ENCODE measurements around the gene GRK3. TPM values are rescaled to one million over a fixed set of nuclear protein-coding genes. Genes with fewer than 3 reads are reported as not detected.

GRK3 gene
- polyA plus RNA-seq, 1 donor from 2014 or later = 10.4 TPM

DNA sequence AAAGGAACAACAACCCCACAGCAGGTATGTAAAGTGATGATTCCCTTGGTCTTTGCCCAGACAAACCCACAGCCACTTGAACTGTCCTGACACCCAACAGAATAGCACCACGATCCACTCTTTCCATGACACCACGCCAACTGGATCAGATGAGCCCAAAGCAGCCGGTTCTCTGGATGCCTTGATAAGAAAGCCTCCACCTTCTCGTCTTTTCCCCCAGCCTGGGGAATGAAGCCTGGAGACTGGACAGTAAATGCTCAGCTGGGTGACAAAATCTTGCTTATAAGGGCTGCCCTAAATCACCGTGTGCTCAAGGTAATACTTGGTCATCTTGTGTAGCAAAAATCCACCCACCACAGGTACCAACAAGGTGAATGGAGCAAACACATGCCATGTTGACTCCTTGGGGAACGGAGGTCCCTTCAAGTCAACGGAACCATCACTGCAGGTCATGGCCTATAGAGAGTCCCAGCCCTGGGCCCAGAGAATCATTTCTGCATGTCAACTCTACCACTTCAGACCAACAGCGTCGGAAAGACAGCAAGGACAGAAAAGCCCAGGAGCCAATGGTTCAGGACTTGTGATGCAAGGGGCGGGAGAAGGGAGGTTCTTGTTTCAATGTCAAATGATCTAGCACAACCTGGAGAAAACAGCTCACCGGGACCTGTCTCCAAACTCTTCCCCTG, 175.3 kb downstream of the GRK3 start:
- Mint-ChIP-seq H3K36me3 (peaks cover 4% of the 10 kb centered on the region), H3K27me3 (peaks cover 3% of the 10 kb centered on the region), H3K27ac (peak overlapping the region in 1 of 3 donors; percentile 59), H3K4me3 (no peak overlapping the region), H3K4me1 (peaks cover 0 to 3% (median 2%) of the 10 kb centered on the region in 3 donors), H3K9me3 (no peaks in the 10 kb centered on the region)

DNA sequence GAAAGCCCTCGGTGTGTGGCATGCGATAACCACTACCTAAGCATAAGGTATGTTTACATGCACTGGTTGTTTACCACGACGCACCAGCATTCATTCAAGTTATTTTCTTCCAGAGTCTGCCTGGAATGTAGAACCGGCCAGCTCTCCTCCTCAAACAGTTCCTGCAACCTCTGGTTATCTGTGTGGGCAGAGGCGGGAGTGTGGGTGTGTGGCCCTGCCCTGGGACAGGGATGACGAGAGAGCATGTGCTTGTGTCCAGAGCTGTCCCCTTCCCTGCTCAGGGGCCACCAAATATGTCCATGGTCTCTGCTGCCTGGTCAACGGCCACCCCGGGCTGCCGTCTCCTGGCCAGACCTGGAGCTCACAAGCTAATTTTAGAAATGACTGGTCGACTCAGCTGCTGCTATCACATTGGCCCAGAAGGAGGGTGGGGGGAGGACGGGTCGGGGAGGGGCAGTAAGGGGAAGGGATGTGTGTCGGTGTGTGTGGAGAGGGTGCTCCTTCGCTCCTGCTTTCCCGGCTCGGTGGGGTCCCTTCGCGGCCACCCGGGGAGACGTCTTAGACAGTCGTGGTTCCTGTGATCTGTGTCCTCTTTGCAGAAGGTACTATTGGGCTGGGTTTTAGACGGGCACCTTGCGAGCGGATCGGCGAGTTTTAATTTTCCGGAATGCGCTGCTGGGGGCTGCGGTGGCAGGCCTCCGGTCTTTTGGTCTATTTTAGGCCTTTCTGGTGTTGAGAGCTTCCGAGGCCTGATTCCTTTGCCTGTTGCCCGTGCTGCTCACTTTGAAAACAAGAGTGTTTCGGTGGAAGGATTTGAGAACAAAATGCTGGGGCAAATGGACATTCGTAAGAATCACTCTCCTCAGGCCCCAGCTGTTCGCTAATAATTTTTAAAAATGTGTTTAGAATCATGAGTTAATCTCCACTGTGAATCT, 177.5 kb downstream of the GRK3 start, which contains the start of gene MYO18B:
MYO18B (plus strand) TSS at position 497 of the 935 bp plus-strand sequence. CDS start 18,905 bp downstream, outside the sequence.
- Mint-ChIP-seq H3K36me3 (peaks cover 1% of the 10 kb centered on the region), H3K4me3 (no peak within 1 kb of the TSS), H3K9me3 (no peaks in the 10 kb centered on the region), H3K27ac (no peak within 1 kb of the TSS), H3K27me3 (peaks cover 5% of the 10 kb centered on the region), H3K4me1 (peaks cover 0 to 2% (median 0%) of the 10 kb centered on the region in 3 donors)

DNA sequence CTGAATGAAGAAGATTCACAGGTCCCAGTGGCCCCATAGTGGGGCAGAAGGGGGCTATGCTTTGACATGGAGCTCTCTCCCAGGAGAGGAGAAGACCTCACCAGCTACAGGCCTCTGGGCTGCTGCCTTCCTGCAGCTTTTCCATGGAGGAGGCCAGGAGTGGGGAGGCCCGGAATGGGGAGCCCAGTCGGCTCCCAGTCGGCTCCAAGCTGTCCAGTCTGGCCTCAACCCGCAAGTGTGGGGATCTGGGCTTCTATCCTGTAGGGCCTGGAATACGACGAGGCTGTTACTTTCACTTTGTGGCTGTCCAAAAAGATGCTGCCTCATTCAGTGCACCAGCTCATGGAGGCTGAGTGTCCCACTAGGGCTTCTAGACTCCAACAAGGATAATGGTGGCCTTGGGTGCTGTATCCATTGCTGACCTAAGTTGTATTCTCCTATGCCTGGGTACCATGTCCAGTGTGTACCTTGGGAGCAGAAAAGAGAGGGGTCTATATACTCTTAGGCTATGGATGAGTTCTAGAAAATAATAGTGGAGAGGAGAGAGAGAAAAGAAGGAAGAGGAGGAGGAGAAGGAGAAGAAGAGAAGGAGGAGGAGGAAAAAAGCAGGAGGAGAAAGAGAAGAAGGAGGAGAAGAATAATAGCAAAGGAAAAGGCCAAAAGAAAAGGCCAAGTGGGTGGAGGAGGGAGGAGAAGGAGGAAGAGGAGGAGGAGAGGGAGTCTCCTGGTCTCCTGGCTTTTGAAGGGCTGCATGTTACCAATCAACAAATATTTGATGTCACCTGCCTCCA, 178.6 kb downstream of the GRK3 start:
- Mint-ChIP-seq H3K4me1 (no peaks in the 10 kb centered on the region), H3K9me3 (no peaks in the 10 kb centered on the region), H3K36me3 (peaks cover 1% of the 10 kb centered on the region), H3K4me3 (no peak overlapping the region), H3K27me3 (peaks cover 5% of the 10 kb centered on the region), H3K27ac (no peak overlapping the region)

DNA sequence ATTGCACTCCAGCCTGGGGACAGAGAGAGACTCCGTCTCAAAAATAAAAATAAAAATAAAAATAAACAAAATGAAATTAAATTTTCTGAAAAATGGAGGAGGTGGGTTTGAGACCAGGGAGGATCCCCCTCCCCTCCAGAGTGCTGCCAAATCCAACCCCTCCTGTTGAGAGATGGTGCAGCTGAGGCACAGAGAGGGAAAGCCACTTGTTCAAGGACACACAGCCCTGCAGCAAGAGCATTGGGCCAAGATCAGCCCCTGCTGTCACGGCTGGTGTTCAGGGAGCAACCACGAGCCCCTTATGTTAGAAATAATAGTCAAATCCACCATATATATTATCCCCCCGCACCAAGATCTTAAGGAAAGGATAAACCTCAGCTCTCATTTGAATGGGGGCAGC, 180.2 kb downstream of the GRK3 start:
- peaks cover 0 to 5% (median 4%) of the 10 kb centered on the region in 3 donors for H3K4me1 Mint-ChIP-seq
- H3K4me3 Mint-ChIP-seq = no peak overlapping the region
- peaks cover 3% of the 10 kb centered on the region for H3K27me3 Mint-ChIP-seq
- H3K36me3 Mint-ChIP-seq = peaks cover 1% of the 10 kb centered on the region
- H3K9me3 Mint-ChIP-seq = no peaks in the 10 kb centered on the region
- H3K27ac Mint-ChIP-seq = no peak overlapping the region

DNA sequence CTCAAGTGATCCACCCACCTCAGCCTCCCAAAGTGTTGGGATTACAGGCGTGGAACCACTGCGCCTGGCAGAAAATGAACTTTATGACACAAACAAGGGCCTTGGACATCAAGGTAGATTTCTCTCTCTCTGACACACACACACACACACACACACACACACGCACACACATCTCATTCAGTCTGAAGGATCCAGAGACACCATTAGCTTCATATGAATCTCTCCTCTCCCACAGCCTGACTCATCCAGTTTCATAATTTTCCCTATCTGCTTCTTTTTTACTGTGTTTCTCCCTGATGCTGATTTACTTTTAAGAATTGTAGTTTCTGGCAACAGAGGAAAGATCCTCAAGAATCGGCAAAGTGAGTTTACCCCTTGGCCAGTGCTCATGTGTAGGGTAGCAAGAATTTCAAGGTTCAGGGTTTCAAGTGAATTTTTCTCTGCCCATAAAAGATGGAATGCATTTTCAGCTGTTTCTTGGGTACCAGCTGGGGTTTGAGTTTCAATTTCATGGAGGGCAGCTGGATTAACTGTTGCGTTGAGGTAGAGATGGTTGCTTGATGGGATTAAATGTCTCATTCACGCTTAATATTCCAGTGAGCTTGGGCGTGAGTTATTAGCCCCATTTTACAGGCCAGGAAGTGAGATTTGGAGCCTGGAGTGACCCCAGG, 181.0 kb downstream of the GRK3 start:
- Mint-ChIP-seq H3K4me3 (no peak overlapping the region), H3K4me1 (peaks cover 0 to 8% (median 5%) of the 10 kb centered on the region in 3 donors), H3K36me3 (peaks cover 3% of the 10 kb centered on the region), H3K27me3 (peaks cover 3% of the 10 kb centered on the region), H3K9me3 (no peaks in the 10 kb centered on the region), H3K27ac (no peak overlapping the region)

DNA sequence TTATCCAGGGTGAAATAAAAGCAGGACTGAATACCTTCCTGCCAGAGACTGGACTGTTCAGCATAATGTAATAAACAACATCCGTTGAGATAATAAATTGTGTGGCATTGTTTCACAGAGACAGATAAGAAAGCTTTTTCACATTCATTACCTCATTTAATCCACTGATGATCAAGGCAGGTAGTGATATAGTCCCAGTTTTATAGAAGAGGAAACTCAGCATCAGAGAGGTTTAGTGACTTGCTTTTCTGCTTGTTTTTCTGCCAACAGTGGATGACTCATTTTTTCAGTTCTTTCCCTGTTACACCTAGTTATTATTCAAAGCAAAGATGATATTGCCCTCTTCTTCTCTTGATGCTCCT, 181.5 kb downstream of the GRK3 start:
- no peak overlapping the region for H3K27ac Mint-ChIP-seq
- H3K27me3 Mint-ChIP-seq = peaks cover 3% of the 10 kb centered on the region
- peaks cover 0 to 8% (median 5%) of the 10 kb centered on the region in 3 donors for H3K4me1 Mint-ChIP-seq
- H3K9me3 Mint-ChIP-seq = no peaks in the 10 kb centered on the region
- H3K4me3 Mint-ChIP-seq = no peak overlapping the region
- peaks cover 4% of the 10 kb centered on the region for H3K36me3 Mint-ChIP-seq

DNA sequence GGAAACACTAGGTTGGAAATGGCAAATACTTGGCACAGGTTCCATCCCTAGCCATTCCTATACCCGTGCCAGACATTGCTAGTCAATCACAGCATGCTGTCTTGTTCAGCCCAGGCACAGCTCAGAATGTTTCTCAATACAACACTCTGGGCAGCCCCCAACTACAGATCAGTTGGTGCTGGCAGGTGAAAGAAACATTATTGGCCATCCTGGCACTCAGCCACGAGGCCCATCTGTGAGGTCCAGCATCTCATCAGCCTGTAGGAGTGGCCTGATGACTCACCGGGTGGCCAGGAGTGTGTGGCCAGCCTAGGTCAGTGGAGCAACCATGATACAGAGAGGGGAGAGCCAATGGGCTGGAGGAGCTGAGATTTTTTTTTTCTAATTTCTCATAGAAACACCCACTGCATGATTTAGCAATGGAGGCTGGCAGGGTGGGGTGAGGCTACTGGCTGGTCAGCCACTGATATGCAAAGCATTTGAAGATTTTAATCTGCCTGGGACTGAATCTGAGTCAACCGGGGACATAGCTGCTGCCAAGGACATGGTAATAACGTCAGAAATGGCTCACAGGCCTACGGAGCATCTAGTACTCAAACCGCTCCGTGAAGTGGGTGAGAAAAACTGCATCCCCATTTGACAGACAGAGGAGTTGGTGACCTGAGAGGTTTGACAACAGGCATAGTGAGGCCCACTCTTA, 182.9 kb downstream of the GRK3 start:
- H3K4me3 Mint-ChIP-seq = no peak overlapping the region
- peaks cover 5% of the 10 kb centered on the region for H3K27me3 Mint-ChIP-seq
- H3K4me1 Mint-ChIP-seq = peaks cover 0 to 8% (median 5%) of the 10 kb centered on the region in 3 donors
- no peaks in the 10 kb centered on the region for H3K9me3 Mint-ChIP-seq
- no peak overlapping the region for H3K27ac Mint-ChIP-seq
- peaks cover 2% of the 10 kb centered on the region for H3K36me3 Mint-ChIP-seq

DNA sequence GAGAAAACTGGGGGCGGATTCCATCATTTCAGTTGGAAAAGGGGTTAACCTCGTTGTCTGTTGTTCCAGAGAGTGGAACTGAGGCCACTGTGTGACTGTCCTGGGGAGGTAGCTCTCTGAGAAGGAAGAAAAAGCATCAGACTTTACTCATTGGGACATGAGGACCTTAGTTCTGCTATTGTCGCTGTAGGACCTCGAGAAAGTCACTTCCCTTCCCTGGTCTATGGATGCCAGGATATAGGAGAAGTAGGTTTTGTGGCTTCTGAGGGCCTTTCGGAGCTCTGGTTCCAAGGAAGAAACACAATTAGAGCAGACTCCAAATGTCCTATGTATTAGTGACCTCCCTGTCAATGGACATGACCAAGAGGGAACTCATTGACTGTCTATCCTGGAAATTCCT, 183.7 kb downstream of the GRK3 start:
- peaks cover 5% of the 10 kb centered on the region for H3K27me3 Mint-ChIP-seq

DNA sequence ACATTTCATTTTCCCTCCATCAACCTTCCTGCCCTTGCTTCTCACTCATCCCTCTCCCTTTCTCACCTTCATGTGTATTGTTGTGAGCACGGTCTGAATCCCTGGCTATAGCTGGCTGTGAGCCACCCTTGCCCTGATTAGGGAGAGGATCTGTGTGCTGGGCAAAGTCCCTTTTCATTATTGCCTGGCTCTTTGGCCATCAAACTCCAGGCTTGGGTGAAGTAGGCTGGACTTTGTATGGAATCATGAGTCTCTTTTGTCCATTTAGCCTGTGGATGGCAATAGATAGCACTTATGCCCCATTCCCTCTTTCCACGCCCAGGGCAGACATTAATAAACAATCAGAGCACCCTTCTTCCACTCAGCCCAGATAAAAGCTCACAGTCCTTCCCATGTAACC, 184.2 kb downstream of the GRK3 start:
- peaks cover 2% of the 10 kb centered on the region for H3K36me3 Mint-ChIP-seq
- no peaks in the 10 kb centered on the region for H3K9me3 Mint-ChIP-seq
- no peak overlapping the region for H3K27ac Mint-ChIP-seq
- H3K27me3 Mint-ChIP-seq = peaks cover 5% of the 10 kb centered on the region
- H3K4me1 Mint-ChIP-seq = peaks cover 0 to 8% (median 5%) of the 10 kb centered on the region in 3 donors
- H3K4me3 Mint-ChIP-seq = no peak overlapping the region

More for the DNA sequence above, 183.7 kb downstream of the GRK3 start:
- Mint-ChIP-seq H3K36me3 (peaks cover 2% of the 10 kb centered on the region), H3K9me3 (no peaks in the 10 kb centered on the region), H3K4me1 (peaks cover 0 to 8% (median 5%) of the 10 kb centered on the region in 3 donors), H3K4me3 (no peak overlapping the region), H3K27ac (no peak overlapping the region)

DNA sequence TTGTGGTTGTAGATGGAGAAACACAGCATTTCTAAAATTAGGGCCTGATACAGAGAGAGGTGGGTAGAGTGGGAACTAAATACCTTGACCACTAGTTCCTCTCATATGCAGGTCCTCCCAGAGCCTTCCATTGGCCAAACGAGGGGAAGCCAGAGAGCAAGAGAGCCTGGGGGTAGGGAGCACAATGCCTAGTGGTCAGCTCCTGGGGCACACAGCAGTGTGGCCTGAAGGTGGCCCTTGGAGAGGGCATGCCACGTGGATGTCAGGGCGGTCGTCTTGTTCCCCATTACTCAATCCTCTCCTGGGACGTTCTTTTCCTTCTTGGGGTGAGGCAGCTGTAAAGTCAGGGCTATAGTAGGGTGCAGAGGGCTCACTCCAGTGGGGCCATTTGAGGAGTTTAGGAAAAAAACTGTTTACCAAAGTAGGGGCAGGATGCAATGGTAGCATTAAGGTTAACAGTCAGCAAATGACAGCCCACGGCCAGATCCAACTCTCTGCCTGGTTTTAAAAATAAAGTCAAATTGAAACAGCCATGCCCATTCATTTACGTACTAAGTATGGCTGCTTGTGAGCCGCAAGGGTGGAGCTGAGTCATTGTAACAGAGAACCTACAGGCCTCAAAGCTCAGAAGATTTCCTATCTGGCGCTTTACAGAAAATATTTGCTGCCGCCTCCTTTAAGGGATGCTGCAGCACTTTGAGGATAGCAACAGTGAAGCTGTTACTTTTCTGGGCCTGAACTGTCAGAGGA, 185.1 kb downstream of the GRK3 start:
- H3K27ac Mint-ChIP-seq = no peak overlapping the region
- H3K36me3 Mint-ChIP-seq = peaks cover 2% of the 10 kb centered on the region
- peaks cover 4% of the 10 kb centered on the region for H3K27me3 Mint-ChIP-seq
- H3K4me3 Mint-ChIP-seq = no peak overlapping the region
- H3K4me1 Mint-ChIP-seq = peaks cover 0 to 8% (median 5%) of the 10 kb centered on the region in 3 donors
- H3K9me3 Mint-ChIP-seq = no peaks in the 10 kb centered on the region

DNA sequence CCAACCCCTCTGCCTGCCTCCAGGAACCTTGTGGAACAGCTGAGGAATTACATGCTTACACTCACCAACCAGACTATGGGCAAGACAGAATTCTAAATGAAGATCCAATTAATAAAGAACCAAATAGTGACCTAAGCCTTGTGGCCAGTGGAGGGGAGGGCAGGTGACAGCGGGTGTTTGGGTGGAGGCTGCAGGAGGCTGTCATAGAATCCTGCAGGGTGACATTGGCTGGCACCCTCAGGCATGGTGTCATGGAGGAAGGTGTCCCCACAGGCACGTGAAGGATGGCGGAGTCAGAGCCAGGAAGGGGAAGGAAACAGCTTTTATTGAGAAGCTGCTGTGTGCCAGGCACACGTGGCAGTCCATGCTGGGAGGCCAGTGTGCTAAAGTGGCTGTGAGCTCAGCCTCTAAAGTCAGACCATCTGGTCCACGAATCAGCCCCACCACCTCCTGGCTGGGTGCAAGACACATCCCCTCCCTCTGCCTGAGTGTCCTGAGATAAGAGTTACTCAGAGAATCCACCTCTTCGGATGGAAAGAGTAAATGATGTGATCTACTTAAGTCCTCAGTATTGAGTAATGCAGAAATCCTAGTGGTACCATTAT, 186.2 kb downstream of the GRK3 start:
- peaks cover 2% of the 10 kb centered on the region for H3K27me3 Mint-ChIP-seq
- peaks cover 2% of the 10 kb centered on the region for H3K36me3 Mint-ChIP-seq
- peaks cover 0 to 8% (median 5%) of the 10 kb centered on the region in 3 donors for H3K4me1 Mint-ChIP-seq
- no peak overlapping the region for H3K27ac Mint-ChIP-seq
- no peaks in the 10 kb centered on the region for H3K9me3 Mint-ChIP-seq
- H3K4me3 Mint-ChIP-seq = no peak overlapping the region

DNA sequence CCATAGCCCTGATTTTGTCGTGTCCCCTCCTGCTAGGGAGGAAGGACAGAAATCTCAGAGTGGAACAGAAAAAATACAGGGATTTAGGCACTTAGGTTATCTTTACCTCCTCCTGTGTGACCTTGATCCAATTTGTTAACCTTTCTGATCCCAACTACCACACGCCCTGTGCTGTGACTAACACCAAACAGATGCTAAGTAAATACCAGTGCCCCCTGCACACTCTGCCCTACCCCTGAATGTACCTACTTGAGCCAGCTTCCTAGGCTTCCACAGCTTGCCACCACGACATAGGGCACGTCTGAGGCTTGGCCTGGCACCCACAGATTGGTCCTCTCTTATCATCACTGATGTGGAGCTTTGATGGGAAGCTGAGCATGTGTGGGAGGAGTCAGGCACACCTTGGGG, 186.7 kb downstream of the GRK3 start:
- Mint-ChIP-seq H3K4me3 (no peak overlapping the region), H3K4me1 (peaks cover 0 to 8% (median 5%) of the 10 kb centered on the region in 3 donors), H3K36me3 (peaks cover 2% of the 10 kb centered on the region), H3K9me3 (no peaks in the 10 kb centered on the region), H3K27ac (no peak overlapping the region), H3K27me3 (peaks cover 2% of the 10 kb centered on the region)

DNA sequence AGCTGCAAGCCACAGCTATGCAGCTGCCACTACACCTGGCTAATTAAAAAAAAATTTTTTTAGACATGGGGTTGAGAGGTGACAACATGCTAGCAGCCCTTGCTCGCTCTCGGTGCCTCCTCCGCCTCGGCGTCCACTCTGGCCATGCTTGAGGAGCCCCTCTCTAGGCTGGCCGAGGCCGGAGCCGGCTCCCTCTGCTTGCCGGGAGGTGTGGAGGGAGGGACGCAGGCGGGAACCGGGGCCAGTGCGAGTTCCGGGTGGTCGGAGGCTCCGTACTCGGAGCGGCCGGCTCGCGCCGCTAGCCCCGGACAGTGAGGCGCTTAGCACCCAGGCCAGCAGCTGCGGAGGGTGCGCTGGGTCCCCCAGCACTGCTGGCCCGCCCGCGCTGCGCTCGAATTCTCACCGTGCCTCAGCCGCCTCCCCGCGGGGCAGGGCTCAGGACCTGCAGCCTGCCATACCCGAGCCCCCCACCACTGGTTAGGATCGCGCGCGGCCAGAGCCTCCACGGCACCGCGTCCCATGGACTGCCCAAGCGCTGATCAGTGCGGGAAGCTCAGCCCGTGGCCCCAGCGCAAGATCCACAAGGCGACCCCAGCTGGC, 188.2 kb downstream of the GRK3 start:
- Mint-ChIP-seq H3K4me1 (peaks cover 0 to 8% (median 5%) of the 10 kb centered on the region in 3 donors), H3K27ac (no peak overlapping the region), H3K9me3 (no peaks in the 10 kb centered on the region), H3K27me3 (peaks cover 2% of the 10 kb centered on the region), H3K36me3 (peaks cover 2% of the 10 kb centered on the region), H3K4me3 (no peak overlapping the region)

Data from IgD-negative memory B cell (primary cell).